Activated naive CD4-positive, alpha-beta T cell treated with anti-CD3 and anti-CD28 coated beads, Interleukin-2, amount 10 ng/mL, durations not matched to agents 7 days and 5 days (primary cell): ENCODE results near the gene APOBEC4.
"Not testable (repeated sequence)": the region's sequence is repeated elsewhere in the genome, so short reads cannot be mapped to it uniquely, and the experiment has no call there.

Experiments
- CTCF ChIA-PET: fragments of 350-600 bp; sonication (Branson Sonifier 250); formaldehyde crosslinking; loops from one replicate; lab custom pipeline; 2021; ENCODE audit warnings: antibody characterized with exemption; lab: Charles Lee
- DNase-seq: peaks from one replicate; pipeline ENCODE4 v3.0.0-alpha.2; 2020
- H3K27ac Mint-ChIP-seq: one replicate; pipeline ENCODE4 v1.8.0; 2021; ENCODE audit warnings: mild to moderate bottlenecking, moderate library complexity, mixed read lengths
- H3K27me3 Mint-ChIP-seq: one replicate; pipeline ENCODE4 v1.8.0; 2021; ENCODE audit warnings: mild to moderate bottlenecking, mixed read lengths
- H3K36me3 Mint-ChIP-seq: one replicate; pipeline ENCODE4 v1.8.0; 2021; ENCODE audit warnings: mixed read lengths
- H3K4me1 Mint-ChIP-seq: one replicate; pipeline ENCODE4 v1.8.0; 2021; ENCODE audit warnings: mixed read lengths
- H3K4me3 Mint-ChIP-seq: one replicate; pipeline ENCODE4 v1.8.0; 2021; ENCODE audit warnings: mild to moderate bottlenecking, moderate library complexity, mixed read lengths
- H3K9me3 Mint-ChIP-seq: one replicate; pipeline ENCODE4 v1.8.0; 2021; ENCODE audit warnings: mixed read lengths

APOBEC4 gene

GRCh38 chr1:183619781-183620180 lies 33.3 kb downstream of the APOBEC4 start:
- DNase-seq = no peak
- Mint-ChIP-seq H3K27me3 (peaks cover 1% of the 10 kb centered on the region), H3K4me3 (no peak overlapping the region), H3K4me1 (peaks cover 2% of the 10 kb centered on the region), H3K27ac (no peak overlapping the region), H3K36me3 (peaks cover 18% of the 10 kb centered on the region), H3K9me3 (no peaks in the 10 kb centered on the region)
- CTCF ChIA-PET = no interaction called here

GRCh38 chr1:183618202-183618601 lies 34.9 kb downstream of the APOBEC4 start:
- H3K9me3 Mint-ChIP-seq = not testable (repeated sequence)

GRCh38 chr1:183612975-183613374 lies 40.1 kb downstream of the APOBEC4 start:
- CTCF ChIA-PET, H3K36me3 Mint-ChIP-seq, H3K4me3 Mint-ChIP-seq, H3K4me1 Mint-ChIP-seq, H3K9me3 Mint-ChIP-seq, H3K27ac Mint-ChIP-seq, DNase-seq: not testable (repeated sequence)
- H3K27me3 Mint-ChIP-seq = peaks cover 43% of the 10 kb centered on the region

More at GRCh38 chr1:183618202-183618601, 34.9 kb downstream of the APOBEC4 start:
- DNase-seq, H3K4me1 Mint-ChIP-seq, CTCF ChIA-PET, H3K4me3 Mint-ChIP-seq, H3K27ac Mint-ChIP-seq: not testable (repeated sequence)
- peaks cover 10% of the 10 kb centered on the region for H3K36me3 Mint-ChIP-seq
- H3K27me3 Mint-ChIP-seq = peaks cover 16% of the 10 kb centered on the region

GRCh38 chr1:183612407-183612806 lies 40.7 kb downstream of the APOBEC4 start:
- Mint-ChIP-seq H3K4me1 (no peaks in the 10 kb centered on the region), H3K9me3 (no peaks in the 10 kb centered on the region), H3K36me3 (no peaks in the 10 kb centered on the region), H3K27me3 (peaks cover 43% of the 10 kb centered on the region), H3K4me3 (no peak overlapping the region), H3K27ac (no peak overlapping the region)
- CTCF ChIA-PET = no interaction called here
- DNase-seq = no peak

GRCh38 chr1:183611021-183611420 lies 42.1 kb downstream of the APOBEC4 start:
- H3K4me3 Mint-ChIP-seq = no peak overlapping the region
- H3K9me3 Mint-ChIP-seq = no peaks in the 10 kb centered on the region
- H3K4me1 Mint-ChIP-seq = no peaks in the 10 kb centered on the region
- no peak overlapping the region for H3K27ac Mint-ChIP-seq
- CTCF ChIA-PET = no interaction called here
- no peaks in the 10 kb centered on the region for H3K36me3 Mint-ChIP-seq
- DNase-seq = no peak
- H3K27me3 Mint-ChIP-seq = peaks cover 47% of the 10 kb centered on the region

- DNase-seq = no peak
- Mint-ChIP-seq H3K36me3 (no peaks in the 10 kb centered on the region), H3K4me1 (no peaks in the 10 kb centered on the region)
Observed at GRCh38 chr1:183609759-183610452, 43.2 kb downstream of the APOBEC4 start.

GRCh38 chr1:183609313-183609712 lies 43.8 kb downstream of the APOBEC4 start:
- Mint-ChIP-seq H3K9me3 (no peaks in the 10 kb centered on the region), H3K36me3 (no peaks in the 10 kb centered on the region)

More at GRCh38 chr1:183609759-183610452, 43.2 kb downstream of the APOBEC4 start:
- CTCF ChIA-PET = interaction anchor here (1.0 to 1.3 kb wide), 4 partner anchors 13 to 306 kb away, joined by 3 to 4 read pairs (median 3); no protein-coding TSS in a partner anchor
- H3K27me3 Mint-ChIP-seq = peaks cover 47% of the 10 kb centered on the region
- no peaks in the 10 kb centered on the region for H3K9me3 Mint-ChIP-seq
- H3K27ac Mint-ChIP-seq = no peak overlapping the region
- H3K4me3 Mint-ChIP-seq = no peak overlapping the region

GRCh38 chr1:183607322-183607980 lies 45.7 kb downstream of the APOBEC4 start:
- Mint-ChIP-seq H3K4me1 (peaks cover 9% of the 10 kb centered on the region), H3K27me3 (peaks cover 52% of the 10 kb centered on the region), H3K4me3 (no peak overlapping the region), H3K27ac (no peak overlapping the region), H3K9me3 (no peaks in the 10 kb centered on the region), H3K36me3 (no peaks in the 10 kb centered on the region)
- no peak for DNase-seq
- CTCF ChIA-PET = no interaction called here

More at GRCh38 chr1:183609313-183609712, 43.8 kb downstream of the APOBEC4 start:
- Mint-ChIP-seq H3K4me1 (peaks cover 3% of the 10 kb centered on the region), H3K27ac (no peak overlapping the region), H3K27me3 (peaks cover 46% of the 10 kb centered on the region), H3K4me3 (no peak overlapping the region)
- DNase-seq = no peak
- CTCF ChIA-PET = interaction anchor here (1.0 to 1.3 kb wide), 4 partner anchors 13 to 306 kb away, joined by 3 to 4 read pairs (median 3); no protein-coding TSS in a partner anchor

- H3K36me3 Mint-ChIP-seq = no peaks in the 10 kb centered on the region
- DNase-seq = no peak
- H3K4me3 Mint-ChIP-seq = no peak overlapping the region
- H3K9me3 Mint-ChIP-seq = no peaks in the 10 kb centered on the region
- H3K27me3 Mint-ChIP-seq = peaks cover 45% of the 10 kb centered on the region
- CTCF ChIA-PET = no interaction called here
- no peak overlapping the region for H3K27ac Mint-ChIP-seq
- peaks cover 9% of the 10 kb centered on the region for H3K4me1 Mint-ChIP-seq
Observed at GRCh38 chr1:183605904-183606303, 47.2 kb downstream of the APOBEC4 start.

GRCh38 chr1:183604815-183605214 lies 48.3 kb downstream of the APOBEC4 start:
- Mint-ChIP-seq H3K4me3 (no peak overlapping the region), H3K4me1 (peaks cover 9% of the 10 kb centered on the region), H3K27ac (no peak overlapping the region), H3K27me3 (peaks cover 41% of the 10 kb centered on the region), H3K9me3 (no peaks in the 10 kb centered on the region), H3K36me3 (no peaks in the 10 kb centered on the region)
- no peak for DNase-seq
- CTCF ChIA-PET = no interaction called here

- Mint-ChIP-seq H3K4me3 (no peak overlapping the region), H3K4me1 (peaks cover 9% of the 10 kb centered on the region), H3K9me3 (no peaks in the 10 kb centered on the region), H3K36me3 (no peaks in the 10 kb centered on the region), H3K27me3 (peaks cover 40% of the 10 kb centered on the region), H3K27ac (no peak overlapping the region)
- no peak for DNase-seq
- CTCF ChIA-PET = no interaction called here
Observed at GRCh38 chr1:183604038-183604808, 48.9 kb downstream of the APOBEC4 start.

GRCh38 chr1:183602510-183602909 lies 50.6 kb downstream of the APOBEC4 start:
- no peak for DNase-seq
- Mint-ChIP-seq H3K36me3 (no peaks in the 10 kb centered on the region), H3K4me3 (no peak overlapping the region), H3K9me3 (no peaks in the 10 kb centered on the region), H3K27ac (no peak overlapping the region), H3K27me3 (peaks cover 38% of the 10 kb centered on the region), H3K4me1 (peaks cover 16% of the 10 kb centered on the region)
- CTCF ChIA-PET = no interaction called here

- Mint-ChIP-seq H3K36me3 (no peaks in the 10 kb centered on the region), H3K9me3 (no peaks in the 10 kb centered on the region), H3K4me1 (peaks cover 16% of the 10 kb centered on the region), H3K4me3 (no peak overlapping the region), H3K27ac (no peak overlapping the region), H3K27me3 (peaks cover 34% of the 10 kb centered on the region)
- DNase-seq = no peak
- CTCF ChIA-PET = no interaction called here
Observed at GRCh38 chr1:183600634-183601033, 52.5 kb downstream of the APOBEC4 start.

- no peak overlapping the region for H3K27ac Mint-ChIP-seq
- H3K27me3 Mint-ChIP-seq = peaks cover 34% of the 10 kb centered on the region
- no peaks in the 10 kb centered on the region for H3K9me3 Mint-ChIP-seq
- H3K4me3 Mint-ChIP-seq = no peak overlapping the region
- no peak for DNase-seq
- peaks cover 16% of the 10 kb centered on the region for H3K4me1 Mint-ChIP-seq
- CTCF ChIA-PET = no interaction called here
- no peaks in the 10 kb centered on the region for H3K36me3 Mint-ChIP-seq
Observed at GRCh38 chr1:183600136-183600535, 53.0 kb downstream of the APOBEC4 start.
